COLO668 (cell line): ENCODE data around the gene TRIP4.
"Not testable (repeated sequence)": the region's sequence is repeated elsewhere in the genome, so short reads cannot be mapped to it uniquely, and the experiment has no call there.

Experiments used
- DNase-seq: peaks from one replicate; lab custom pipeline; 2025; ENCODE audit not compliant: unreplicated experiment; lab: John Stamatoyannopoulos, UW

Gene TRIP4

DNA sequence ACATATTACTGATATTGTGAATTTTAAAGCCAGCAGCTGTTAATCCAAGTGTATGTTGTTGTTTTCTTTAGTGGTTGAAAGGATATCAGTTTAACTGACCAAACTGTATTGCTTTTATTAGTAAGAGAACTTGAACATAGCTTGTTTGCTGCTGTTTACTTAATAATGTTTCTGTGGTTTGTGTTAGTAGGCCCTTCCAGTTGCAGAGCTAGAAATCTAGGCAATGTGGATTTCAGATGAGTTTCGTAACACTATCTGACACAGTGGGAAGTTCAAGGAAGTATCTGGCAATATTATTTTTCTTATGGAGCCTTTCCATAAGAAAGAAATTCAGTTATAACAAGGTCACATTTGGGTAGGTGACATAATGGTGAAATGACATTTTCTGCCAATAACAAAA is 91.2 kb downstream of the TRIP4 start:
- no peak for DNase-seq

- DNase-seq, result no peak
Observed at GRCh38 chr15:64480891-64481290, 93.3 kb downstream of the TRIP4 start.

- DNase-seq, result no peak
Observed at GRCh38 chr15:64483749-64484148, 96.1 kb downstream of the TRIP4 start.

DNA sequence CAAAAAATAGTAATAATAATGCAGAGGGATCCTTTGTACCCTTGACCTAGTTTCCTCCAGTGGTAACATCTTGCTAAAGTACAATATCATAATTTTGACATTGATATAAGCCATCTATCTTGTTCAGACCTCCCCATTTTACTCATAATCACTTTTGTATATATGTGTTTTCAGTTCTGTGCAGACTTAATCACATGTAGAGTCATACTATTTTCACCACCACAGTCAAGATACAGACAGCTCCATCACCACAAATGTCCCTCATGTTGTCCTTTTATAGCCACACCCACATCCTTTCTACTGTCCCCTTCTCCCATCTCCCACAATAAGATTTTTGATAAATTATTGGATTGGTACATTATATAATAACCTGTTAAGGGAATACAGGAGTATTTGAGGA is 98.2 kb downstream of the TRIP4 start:
- no peak for DNase-seq

- no peak for DNase-seq
Observed at GRCh38 chr15:64490598-64491259, 103.1 kb downstream of the TRIP4 start.

- DNase-seq, result no peak
Observed at GRCh38 chr15:64493641-64494040, 106.0 kb downstream of the TRIP4 start.

- DNase-seq, result not testable (repeated sequence)
Observed at GRCh38 chr15:64495968-64496367, 108.3 kb downstream of the TRIP4 start.

DNA sequence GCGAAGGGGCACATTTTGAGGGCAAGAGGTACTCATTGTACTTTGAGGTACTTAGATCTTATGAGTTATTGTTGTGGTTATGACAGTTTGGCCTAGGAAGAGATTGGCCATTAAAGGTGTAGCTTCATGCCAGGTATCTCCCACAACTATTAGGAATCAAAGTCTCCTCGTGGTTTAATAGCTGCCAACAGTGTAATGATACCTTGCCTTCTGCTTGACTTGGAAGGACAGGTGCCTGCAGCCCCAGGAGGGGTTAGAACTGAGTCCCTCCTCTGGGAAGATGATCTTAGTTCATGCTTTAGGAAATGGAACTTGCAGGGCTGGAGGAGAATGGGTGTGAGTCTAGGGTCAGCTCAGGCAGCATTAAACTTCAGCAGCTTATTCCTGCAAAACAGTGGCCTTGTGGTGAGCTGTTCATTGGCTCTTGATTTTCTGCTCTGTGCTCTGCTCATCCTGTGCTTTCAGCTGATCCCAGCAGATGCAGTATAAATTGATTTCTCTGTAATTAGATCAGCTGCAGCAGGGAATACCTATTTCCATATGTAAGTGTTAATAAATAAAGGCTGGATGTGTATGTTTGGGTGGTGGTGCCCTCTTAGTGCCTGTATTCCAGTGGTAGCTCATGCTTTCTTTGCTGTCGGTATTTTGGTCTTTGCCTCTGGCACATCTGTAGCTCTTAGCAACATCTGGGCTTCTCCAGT is 113.2 kb downstream of the TRIP4 start:
- DNase-seq, result no peak

GRCh38 chr15:64501396-64501715 is 113.7 kb downstream of the TRIP4 start:
- DNase-seq, result peak; percentile 8

DNA sequence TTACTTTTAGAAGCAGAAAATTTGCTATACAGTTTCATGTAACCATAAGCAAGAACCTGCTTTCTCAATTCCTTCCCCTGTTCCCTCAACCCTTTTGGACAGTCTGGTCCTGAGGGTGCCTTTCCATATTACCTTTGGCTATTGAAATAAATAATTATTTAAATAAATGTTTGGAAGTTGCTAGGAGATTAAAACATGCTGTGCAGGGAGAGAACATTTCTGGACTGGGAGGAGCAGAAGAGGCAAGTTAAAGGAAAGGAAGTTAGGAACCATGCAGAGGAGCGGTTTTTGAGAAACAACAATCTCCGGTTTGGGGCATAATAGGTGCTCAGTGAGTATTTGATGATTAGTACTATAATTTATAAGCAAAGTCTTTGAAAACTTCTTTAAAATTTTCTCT is 114.5 kb downstream of the TRIP4 start:
- DNase-seq, result no peak

GRCh38 chr15:64502551-64502950 is 114.9 kb downstream of the TRIP4 start:
- no peak for DNase-seq

GRCh38 chr15:64503197-64503596 is 115.6 kb downstream of the TRIP4 start:
- no peak for DNase-seq

DNA sequence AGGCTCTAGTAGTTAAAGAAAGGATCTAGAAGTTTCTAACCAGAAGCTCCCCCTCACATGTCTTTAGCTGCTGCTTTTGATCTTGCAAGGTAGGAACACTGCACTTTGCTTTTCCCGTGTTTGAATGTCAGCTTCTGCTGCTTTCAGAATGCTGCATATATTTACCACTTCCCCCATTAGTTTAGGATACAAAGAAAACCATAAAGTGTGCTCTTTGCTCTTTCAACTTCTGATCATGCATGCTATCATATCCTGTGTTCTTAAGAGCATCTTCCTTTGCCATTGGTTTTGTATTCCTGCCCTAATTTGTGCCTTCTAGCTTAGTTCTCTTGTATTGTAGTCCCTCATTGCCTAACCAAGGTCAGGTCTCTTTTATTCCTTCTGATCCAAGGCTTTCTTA is 116.0 kb downstream of the TRIP4 start:
- no peak for DNase-seq
